GM18873 (cell line): ENCODE measurements around the gene CMSS1.

Experiments used
- ATAC-seq: cut with Tn5 transposase; IDR thresholded peaks from one replicate; pipeline ENCODE4 v1.9.1; 2021; ENCODE audit warnings: mild to moderate bottlenecking, moderate library complexity, moderate number of reproducible peaks; ENCODE audit not compliant: unreplicated experiment, low FRiP score

The CMSS1 gene

DNA sequence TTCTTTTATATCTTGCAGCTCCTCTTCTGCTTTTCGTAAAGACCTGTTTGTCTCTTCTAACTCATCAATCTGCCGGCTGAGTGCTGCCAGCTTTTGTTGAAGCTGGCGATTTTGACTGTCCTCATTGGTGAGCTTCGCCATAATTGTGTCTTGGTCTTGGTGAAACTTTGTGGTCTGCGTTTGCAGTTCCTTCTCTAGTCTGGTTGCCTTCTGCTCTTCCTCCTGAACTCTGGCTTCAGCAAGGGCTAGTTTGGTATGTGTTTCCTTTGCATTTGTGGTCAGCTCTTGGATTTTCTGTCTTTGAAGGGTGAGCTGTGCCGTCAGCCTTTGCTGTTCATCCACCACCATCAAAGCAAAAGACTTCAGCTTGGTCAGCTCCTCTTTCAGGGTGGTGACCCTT, 32.9 kb downstream of the CMSS1 start:
- ATAC-seq: no peak

DNA sequence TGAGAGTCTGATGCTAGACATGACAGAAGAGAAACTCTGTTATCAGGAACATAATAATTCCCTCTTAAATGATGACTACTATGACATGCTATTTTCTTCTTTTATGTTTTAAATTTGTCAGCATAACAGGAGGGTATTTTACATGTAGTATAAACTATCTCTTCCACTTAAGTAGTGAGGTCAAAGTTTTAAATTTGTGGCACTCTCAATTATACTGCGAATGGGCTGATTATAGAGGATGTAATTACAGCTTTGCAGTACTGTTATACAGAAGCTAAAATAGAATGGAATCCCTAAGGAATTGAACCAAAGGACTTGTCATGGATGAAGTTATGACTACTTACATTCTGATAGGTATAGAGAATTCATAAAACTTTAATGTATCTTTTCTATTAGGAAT, 34.3 kb downstream of the CMSS1 start:
- ATAC-seq: no peak

DNA sequence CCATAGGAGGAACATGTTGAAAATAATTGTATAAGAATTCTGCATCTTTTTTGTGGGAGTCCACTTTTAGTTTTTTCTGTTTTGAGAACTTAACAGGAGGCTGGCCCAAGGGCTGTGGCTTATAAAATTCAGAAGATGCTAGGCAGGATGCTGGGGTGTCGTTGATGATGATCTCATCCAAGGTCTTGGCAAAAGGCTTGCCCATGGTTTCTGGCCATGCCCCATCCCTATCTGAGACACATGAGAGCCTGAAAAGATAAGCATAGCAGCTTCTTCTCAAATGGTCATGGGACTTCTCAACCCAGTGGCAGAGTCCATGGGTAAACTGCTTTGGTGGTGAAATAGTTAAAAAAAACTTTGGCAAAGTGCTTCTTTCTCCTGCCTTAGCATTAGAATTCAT, 35.2 kb downstream of the CMSS1 start:
- ATAC-seq: no peak

DNA sequence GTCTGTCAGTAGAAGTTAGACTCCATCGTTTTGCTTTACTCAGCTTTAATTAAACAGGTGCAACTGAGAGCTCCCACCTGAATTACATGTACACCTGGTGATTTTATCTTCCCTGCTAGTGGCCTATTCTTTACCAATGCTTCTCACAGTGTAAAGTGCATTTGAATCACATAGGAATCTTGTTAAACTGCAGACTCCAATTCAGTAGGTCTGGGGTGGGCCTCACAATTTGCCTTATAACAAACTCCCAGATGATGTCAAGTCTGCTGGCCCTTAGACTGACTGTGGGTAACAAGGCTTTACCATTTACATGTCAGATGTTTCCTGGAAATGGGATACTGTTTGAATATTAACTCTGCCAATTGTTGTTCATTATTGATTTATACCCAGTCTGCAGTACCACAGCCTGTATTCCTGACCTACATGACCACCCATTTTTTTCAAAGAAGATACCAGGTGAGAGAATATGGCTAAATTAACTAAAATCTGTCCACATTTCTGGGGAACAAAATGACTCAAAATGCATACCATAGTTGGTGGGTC, 37.2 kb downstream of the CMSS1 start:
- ATAC-seq: no peak

DNA sequence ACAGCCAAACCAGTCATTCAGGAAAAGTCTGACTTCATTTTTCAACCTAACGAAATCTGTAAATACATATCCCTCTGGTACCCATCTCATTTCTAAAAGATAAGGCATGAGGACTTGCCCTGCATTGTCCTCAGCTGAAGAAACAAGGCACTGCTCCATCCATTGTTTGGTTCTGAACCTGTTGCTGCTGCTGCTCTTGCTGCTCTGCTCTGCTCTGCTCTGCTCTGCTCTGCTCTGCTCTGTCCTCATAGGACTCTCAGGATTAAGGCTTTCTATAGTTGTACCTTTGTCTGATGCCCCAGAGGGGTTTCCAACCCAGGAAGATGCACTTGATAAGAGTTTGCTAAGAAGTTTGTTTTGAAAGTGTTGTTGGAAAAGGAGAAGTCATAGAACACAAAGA, 38.2 kb downstream of the CMSS1 start:
- no peak for ATAC-seq

DNA sequence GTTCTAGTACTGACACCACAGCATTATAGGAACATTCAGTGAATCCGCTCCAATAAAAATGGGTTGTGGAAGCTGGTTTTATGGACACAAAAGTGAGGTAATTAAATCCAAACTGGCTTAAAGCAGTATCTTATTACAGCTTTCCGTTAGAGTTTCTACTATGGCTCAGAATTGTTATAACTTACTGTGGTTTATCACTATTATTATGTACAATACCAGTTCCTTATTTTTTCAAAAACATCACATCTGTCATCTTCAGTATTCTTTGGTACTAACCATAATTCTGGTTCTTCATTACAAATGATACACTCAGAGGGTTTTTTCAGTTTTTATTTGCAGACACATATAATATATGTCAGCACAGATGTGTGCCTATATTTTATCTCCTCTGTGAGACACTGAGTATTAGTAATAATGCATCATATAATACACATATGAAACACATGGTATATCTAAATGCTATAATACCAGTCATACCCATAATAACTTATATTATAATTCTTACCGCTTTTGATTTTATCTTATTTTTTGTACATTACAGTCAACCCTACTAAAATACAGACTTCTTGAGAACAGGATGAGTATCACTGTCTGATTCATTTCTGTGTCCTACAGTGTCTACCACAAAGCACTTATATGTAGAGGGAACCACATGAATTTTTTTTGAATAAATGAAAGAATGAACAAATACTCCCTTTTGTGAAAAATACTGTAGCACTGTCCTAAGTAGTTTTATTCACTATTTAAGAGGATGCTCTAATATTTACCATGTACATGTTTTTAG, 39.0 kb downstream of the CMSS1 start:
- no peak for ATAC-seq

DNA sequence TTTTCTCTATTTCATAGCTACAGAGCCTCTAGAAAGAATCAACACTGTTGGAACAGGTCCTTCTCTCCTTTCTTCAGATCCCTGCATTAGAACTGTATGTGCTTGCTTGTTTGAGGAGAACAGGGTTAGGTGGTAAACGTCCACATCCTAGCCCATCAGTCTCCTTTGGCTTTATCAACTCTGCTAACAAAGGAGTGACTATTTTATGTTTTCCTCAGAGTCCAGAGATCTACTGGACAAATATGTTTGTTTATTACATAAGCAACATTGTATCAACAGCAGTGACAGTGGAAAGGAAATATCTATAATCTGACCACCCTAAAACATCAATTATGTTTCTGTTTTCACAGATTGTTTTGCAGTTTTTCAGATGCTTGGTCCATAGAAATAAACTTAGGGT, 39.6 kb downstream of the CMSS1 start:
- no peak for ATAC-seq

DNA sequence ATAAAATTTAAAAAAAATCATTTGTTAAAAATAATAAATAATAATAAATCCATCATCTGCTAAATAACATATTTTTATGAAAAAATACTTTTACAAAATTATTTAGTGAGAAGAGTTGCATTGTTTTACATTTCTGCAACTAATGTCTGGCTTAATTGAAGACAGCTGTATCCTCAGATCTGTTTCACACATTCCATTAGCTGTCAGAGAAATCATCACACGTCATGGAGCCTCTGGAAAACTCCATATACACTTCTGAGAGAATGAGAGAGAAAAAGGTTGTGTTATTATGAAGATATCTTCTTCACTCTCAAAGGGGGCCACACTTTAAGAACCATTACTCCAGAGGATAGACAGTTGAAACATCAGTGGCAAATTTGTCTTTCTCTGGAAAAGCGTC, 40.8 kb downstream of the CMSS1 start:
- ATAC-seq: no peak

DNA sequence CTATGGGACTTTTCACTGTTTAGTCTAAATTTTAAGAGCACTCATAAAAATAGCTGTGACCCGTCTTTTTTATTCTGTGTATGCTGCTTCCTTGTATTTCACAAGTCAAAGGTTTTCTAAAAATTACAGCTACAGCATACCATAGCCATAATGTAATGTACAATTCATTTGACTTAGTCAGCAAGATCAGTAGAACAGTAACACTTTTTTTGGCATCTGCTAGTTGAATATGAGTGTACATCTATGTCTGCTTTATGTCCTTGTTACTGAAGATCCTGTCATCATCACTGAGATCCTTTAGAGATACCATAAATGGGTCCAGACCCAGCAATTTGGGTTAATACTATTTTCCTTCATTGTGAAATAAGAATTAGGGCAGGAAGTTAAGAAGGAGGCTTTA, 42.2 kb downstream of the CMSS1 start:
- ATAC-seq: no peak

DNA sequence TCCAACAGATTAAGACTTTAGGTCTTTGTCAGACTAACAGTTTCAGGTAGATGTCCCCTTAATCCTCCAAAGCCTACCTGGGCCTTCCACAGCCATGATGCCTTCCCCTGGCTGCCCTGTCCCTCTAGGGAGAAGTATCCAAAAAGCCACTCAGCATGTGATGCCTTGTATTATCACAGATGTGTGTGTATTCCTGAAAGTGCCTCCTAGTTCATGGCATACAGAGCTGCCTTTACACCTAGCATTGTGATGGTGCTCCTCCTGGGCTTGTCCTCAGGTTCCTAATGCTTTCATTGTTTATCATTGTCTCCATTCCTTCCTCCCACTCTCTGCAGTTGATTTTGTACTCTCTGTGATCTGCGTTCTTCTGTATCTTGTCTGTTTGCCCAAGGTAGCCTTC, 43.6 kb downstream of the CMSS1 start:
- no peak for ATAC-seq

DNA sequence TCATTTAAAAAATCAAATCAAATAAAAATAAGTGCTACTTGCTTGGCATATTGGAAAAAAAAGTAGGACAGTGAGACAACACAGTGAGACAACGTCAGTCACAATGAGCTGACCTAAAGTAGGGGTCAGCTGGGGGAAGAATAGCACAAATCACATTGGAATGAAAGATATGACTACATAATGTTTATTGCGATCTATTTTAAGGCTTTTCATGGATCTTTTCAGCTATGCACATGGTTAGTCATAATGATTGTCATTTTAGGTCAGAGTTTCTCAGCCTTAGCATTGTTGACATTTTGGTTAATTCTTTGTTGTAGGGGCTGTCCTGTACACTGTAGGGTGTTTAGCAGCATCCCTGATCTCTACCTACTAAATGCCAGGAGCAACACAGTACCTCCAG, 44.5 kb downstream of the CMSS1 start:
- no peak for ATAC-seq

DNA sequence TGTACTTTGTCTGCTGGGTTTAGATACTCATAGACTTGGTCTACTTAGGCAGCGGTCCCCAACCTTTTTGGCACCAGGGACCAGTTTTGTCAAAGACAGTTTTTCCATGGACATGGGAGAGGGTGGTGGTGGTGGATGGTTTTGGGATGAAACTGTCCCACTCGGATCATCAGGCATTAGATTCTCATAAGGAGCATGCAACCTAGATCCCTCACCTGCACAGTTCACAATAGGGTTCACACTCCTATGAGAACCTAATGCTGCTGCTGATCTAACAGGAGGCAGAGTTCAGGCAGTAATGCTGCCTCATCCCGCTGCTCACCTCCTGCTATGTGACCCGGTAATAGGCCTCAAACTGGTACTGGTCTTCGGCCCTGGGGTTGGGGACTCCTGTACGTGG, 45.3 kb downstream of the CMSS1 start:
- ATAC-seq: no peak

DNA sequence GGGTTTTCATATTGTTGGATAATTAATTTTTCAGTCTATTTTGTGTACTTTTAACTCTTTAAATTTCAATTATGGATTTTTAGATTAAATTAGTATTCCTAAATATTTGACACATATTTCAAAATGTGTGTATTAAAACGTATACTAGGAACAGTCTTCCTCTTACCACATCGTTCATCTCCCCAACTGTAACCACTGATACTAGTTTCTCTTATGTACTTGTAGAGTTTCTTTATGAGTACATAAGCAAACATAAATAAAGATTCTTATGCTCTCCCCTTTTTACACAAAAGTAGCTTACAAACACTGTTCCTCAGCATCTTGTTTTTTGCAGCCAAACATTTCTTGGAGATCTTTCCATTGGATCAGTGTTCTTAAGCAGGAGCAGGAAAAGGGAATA, 45.9 kb downstream of the CMSS1 start:
- no peak for ATAC-seq

DNA sequence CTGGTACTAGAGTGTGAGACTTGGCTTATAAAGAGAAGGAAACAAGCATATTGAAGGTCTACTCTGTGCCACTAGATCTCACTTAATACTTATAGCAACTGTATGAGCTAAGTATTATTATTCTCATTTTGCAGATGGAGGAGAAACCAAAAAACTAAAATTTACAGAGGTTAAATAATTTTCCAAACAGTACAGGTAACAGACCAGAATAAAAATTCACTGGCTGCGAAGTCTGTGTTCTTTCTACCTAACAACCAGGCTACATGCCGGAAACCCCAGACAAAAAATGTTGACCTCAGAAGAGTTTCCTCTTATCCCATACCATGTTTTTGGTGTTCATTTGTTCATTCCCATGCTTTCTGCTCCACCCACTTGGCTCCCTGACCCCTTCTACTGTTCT, 46.6 kb downstream of the CMSS1 start:
- no peak for ATAC-seq

DNA sequence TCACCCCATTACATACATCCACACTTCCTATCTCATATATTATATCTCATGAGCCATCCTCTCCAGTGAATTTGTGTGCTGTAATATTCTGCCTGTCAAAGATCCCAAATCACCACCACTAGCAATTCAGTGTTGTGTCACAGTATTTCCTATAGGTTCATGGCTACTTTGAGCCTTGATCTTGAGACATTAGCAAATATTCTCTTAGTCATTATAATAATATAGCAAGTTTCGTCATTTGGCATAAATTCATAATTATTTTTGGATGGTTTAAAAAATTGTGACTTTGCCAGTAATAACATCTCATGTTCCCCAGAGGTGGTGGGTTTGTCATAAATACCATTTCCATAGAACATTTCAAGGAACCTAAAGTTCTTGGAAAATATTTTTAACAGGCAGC, 47.7 kb downstream of the CMSS1 start:
- ATAC-seq: no peak

DNA sequence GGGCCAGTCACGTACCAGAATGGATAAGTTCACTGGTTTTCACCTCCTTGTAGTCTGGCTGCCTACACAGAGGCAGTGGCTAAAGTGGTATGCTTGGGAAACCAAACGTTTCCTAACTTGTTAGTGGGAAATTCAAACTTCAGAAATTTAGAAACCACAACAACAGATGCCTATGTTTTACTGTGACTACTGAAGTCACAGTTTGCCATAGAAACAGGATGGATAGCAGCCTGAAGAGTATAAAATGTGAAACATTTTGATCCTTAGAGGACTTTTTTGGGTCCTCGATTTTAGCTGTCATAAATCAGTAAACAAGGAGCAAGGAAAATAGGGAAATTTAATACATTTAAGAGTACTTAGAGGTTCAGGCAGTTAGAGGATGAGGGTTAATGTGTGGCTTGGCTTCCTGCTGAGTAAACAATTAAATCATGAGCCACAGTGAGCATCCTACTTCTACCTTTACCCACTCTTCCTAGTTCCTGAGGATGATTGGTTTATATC, 48.6 kb downstream of the CMSS1 start:
- no peak for ATAC-seq

DNA sequence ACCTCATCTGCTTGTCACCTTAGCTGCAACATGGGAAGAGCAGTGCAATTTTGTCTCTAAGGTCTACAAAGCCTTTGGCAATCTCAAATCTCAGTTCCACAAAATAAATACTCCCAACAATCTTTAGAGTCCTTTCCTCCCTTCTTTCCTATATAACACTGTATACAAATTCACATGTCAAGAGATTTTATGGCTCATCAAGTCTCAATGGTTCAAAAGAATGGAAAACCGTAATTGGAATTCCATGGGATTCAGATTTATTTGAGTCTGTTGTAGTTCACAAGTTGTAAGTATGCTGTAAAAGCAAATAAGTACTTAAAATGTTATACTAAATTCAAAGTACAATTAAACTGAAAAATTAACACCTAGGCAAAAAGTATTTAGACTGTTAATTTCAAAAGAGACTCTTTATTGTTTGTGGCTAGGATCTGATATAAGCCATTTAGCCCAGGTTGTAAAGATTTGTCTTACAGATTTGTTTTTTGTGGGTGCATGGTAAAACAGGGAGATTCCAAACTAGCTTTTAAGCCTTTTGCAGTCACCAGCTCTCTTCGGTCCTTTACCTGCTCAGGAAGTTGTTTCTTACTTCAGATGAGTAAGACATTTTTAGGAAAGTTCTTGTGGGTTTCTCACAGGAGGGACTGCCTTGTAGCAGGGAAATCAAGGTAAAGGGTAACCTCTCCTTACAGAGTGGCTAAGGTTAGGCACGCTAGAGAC, 50.1 kb downstream of the CMSS1 start:
- no peak for ATAC-seq

DNA sequence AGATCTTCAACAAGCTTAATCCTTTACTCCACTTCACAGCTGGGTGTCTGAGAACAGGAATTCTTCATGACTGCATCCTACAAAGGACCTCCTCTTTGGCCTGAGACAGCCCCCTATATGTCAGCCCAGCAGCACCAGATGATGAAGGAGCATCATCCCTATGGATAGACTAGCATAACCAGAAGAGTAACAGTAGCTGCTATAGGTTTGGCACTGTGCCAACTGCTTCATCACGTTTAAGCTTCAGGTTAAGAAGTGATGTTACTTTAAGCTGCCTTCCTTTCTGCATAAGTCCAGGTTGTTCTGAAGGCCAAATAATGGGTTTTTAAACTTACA, 50.6 kb downstream of the CMSS1 start:
- ATAC-seq: no peak

DNA sequence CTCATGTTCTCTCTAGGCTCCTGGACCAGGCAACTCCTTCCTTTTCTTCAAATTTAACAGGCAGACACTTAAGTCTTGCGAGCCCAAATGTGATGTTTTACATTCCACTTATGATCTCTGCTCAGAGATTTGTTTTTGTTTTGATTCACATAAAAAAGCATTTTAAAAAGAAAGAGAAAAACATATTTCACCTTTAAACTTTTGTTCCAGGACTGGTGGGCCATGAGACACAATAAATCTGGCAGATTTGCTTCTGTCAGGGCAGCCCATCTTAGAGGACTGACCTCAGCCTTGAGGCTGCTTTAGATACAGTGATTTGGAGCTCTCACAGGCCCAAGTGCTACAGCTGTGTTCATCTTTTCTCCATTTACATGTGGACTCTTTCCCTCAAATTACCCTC, 52.0 kb downstream of the CMSS1 start:
- ATAC-seq: no peak

DNA sequence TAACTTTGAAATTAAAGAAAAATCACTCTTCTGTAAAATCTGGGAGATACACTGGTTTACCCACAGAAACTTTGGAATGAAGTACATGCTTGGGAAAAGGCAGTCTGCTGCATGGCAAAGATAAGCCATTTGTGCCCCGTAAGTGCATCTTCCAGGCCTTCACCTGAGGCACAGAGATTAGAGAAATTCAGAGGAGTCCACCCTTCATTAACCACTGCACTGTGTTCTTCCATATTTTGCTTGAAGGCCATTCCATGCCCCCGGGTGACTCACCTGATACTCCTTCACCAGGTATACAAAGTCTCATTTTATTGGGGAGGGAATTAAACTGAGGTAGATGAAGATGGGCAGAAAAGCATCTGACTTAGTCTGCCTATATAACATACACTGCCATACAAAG, 53.0 kb downstream of the CMSS1 start:
- no peak for ATAC-seq

DNA sequence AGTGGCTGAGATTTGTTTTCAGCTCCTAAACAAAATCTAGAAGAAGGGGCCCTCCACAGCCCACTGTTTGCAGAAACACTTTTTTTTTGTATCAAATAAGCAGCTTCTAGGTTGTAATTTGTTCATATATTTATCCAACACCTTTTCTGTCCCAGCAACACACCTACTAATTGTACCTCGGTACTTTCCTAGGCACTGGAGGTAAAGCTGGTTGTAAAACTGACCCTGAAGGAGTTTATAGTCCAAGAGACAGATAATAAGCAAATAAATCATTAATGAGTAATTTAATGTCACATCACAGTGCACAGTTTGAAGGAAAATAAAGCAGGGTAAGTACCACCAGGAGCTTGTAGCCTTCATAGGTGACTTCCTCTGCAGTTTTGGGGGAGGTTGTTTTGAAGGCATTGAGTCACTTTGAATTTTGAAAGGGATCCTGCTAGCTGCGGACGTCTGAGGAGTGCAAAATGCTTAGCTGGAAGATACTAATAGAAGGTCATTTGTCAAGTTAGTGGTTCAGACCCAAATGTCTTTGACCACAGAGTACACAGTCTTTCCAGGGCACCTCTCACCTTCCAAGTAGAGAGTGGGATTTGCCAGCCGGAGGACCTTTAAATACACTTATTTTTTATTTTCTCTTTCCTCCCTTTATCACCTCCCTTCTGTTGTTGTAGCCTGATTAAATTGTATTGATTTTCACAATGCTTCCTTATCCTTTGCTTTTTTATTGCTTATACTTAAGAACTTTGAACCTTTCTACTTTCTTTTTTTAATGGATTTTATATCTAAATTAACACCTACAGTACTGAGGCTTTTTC, 53.8 kb downstream of the CMSS1 start:
- ATAC-seq: no peak
